NCI-H524 treated with DMSO at 0.1 percent for 48 hours (cell line): ENCODE results near the gene PIK3C2A.

Experiments
- DNase-seq: peaks from one replicate; lab custom pipeline; 2025; lab: John Stamatoyannopoulos, UW

PIK3C2A gene

GRCh38 chr11:17159441-17159840, 48.3 kb downstream of the PIK3C2A start:
- DNase-seq: no peak
